H1 (cell line): Measurements from ENCODE around the gene TOR4A. TPM values are rescaled to one million over a fixed set of nuclear protein-coding genes. Genes with fewer than 3 reads are reported as not detected.

ENCODE experiments used
- CREB1 ChIP-seq: IDR thresholded peaks from 2 replicates; pipeline ENCODE4 v1.6.1; 2012; ENCODE audit warnings: inconsistent platforms
- JUND ChIP-seq: IDR thresholded peaks from 2 replicates; pipeline ENCODE4 v1.6.1; 2011; ENCODE audit warnings: mild to moderate bottlenecking, improper control_type of control experiment, low read length
- KDM4A ChIP-seq: IDR thresholded peaks from one replicate; pipeline ENCODE4 v1.7.1; 2012; ENCODE audit warnings: low read depth, mild to moderate bottlenecking, moderate library complexity, low read length, inconsistent platforms; ENCODE audit not compliant: severe bottlenecking
- RAD21 ChIP-seq, 2 experiments: IDR thresholded peaks in 1 of 2; conservative IDR thresholded peaks in 1 of 2; 2 replicates each; pipeline ENCODE4 v1.6.1; 2011; ENCODE audit warnings: low read depth in 2 of 2, low read length in 2 of 2, improper control_type of control experiment in 1 of 2, inconsistent platforms in 1 of 2, mild to moderate bottlenecking in 1 of 2, moderate library complexity in 1 of 2
- RFX5 ChIP-seq: IDR thresholded peaks from 2 replicates; pipeline ENCODE4 v1.6.1; 2011; ENCODE audit warnings: low read depth, low read length, improper control_type of control experiment, borderline replicate concordance
- ZNF274 ChIP-seq: IDR thresholded peaks from 2 replicates; pipeline ENCODE4 v1.7.0; 2012; ENCODE audit warnings: low read length, borderline replicate concordance; ENCODE audit errors: extremely low read depth
- polyA plus RNA-seq, 7 experiments: library from polyadenylated mRNA; depleted of rRNA in 3 of 7; stranded (reverse) in 5 of 7; unstranded in 2 of 7; fragments of >200 nt in 5 of 7; fragments of 200-250 nt in 2 of 7; gene quantifications; 1 replicate in 5 of 7; 2 replicates in 1 of 7; 4 replicates in 1 of 7; pipeline versions ENCODE4 v1.2.1 to v1.2.3, GENCODE V29; 2011 to 2013; ENCODE audit warnings: missing spikeins in 2 of 7, mixed read lengths in 2 of 7
- total RNA-seq: library from RNA; stranded (reverse); fragmentation: NEBNext Ultra II Directional; extraction: Animal tissue kit (Norgen Biotek cat#: 25700); gene quantifications from 2 replicates; pipeline ENCODE4 v1.2.1, GENCODE V29; 2021
- TF ChIP-seq, protein P1 (sequence below), 3 experiments: IDR thresholded peaks; 1 replicate in 2 of 3; 2 replicates in 1 of 3; pipeline versions ENCODE4 v1.5.1 to v1.6.1; 2011; ENCODE audit warnings: low read length in 3 of 3, mild to moderate bottlenecking in 3 of 3, inconsistent platforms in 2 of 3, low read depth in 1 of 3, moderate library complexity in 1 of 3; ENCODE audit not compliant: insufficient read depth in 1 of 3; ENCODE audit errors: control extremely low read depth in 1 of 3

Gene TOR4A
- total and polyA plus RNA-seq, 2 of the 8 experiments (the other 6 are each of a cell fraction or from before 2014, with no cell fraction given): 8.4 to 9.3 TPM

DNA sequence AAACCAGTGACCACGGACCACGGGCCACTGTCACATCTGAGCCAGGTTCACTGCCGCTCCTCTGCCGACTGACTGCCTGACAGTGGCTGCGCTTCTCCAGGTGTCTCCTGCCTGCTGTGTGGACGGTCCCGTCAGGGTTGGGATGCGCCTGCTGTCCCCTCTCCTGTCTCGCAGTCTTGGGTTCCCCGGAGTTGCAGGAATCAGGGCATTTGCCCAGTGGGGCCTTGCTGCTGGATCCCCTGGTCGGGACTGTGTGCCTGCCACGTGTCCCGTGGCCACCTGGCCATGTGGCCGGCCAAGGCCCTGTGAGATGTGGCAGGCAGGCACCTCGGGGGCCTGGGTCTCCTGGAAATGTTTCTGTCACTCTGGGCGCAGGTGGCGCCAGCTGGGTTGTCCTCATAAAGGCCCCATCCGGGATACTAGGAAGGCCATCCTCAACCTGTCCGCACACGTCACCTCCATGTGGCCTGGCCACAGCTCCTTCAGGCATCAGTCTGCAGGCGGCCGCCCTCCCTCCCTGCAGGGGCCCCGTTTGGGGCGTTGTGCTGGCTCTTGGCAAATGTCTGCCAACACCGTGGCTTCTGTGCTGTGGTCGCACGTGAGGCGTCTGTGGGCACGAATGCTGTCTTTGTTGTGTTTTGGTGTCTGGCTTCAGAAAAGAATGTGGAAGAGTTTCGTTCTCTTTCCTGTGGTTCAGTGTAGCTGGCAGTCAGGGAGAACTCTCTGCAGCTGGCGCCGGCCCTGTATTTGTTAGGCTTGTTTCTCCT is 6.4 kb upstream of the TOR4A start (continued):
- no peak for TF ChIP-seq RAD21 (IDR thresholded peaks at IDR 0.05 in 1 of 2, conservative IDR thresholded peaks at IDR 0.05 in 1 of 2; ENCODE audit: low read depth in 2 of 2, low read length in 2 of 2)
- TF ChIP-seq, protein P1, sequence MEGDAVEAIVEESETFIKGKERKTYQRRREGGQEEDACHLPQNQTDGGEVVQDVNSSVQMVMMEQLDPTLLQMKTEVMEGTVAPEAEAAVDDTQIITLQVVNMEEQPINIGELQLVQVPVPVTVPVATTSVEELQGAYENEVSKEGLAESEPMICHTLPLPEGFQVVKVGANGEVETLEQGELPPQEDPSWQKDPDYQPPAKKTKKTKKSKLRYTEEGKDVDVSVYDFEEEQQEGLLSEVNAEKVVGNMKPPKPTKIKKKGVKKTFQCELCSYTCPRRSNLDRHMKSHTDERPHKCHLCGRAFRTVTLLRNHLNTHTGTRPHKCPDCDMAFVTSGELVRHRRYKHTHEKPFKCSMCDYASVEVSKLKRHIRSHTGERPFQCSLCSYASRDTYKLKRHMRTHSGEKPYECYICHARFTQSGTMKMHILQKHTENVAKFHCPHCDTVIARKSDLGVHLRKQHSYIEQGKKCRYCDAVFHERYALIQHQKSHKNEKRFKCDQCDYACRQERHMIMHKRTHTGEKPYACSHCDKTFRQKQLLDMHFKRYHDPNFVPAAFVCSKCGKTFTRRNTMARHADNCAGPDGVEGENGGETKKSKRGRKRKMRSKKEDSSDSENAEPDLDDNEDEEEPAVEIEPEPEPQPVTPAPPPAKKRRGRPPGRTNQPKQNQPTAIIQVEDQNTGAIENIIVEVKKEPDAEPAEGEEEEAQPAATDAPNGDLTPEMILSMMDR (IDR thresholded peaks at IDR 0.05; ENCODE audit: control extremely low read depth in 1 of 3, insufficient read depth in 1 of 3, low read depth in 1 of 3, low read length in 3 of 3): no peak
- no peak for TF ChIP-seq CREB1
- no peak for TF ChIP-seq ZNF274
- TF ChIP-seq KDM4A: no peak
- no peak for TF ChIP-seq JUND
- TF ChIP-seq RFX5: no peak
- TF ChIP-seq, all 59 proteins: peak for 0
